GM12874 (cell line): ENCODE results near the gene PRAF2.

Experiments used
- TF ChIP-seq, protein P1 (sequence below): IDR thresholded peaks from 2 replicates; pipeline ENCODE4 v1.5.1; 2011; ENCODE audit warnings: low read depth, mild to moderate bottlenecking, control low read depth, low read length, moderate library complexity; ENCODE audit not compliant: insufficient read depth

The PRAF2 gene

DNA sequence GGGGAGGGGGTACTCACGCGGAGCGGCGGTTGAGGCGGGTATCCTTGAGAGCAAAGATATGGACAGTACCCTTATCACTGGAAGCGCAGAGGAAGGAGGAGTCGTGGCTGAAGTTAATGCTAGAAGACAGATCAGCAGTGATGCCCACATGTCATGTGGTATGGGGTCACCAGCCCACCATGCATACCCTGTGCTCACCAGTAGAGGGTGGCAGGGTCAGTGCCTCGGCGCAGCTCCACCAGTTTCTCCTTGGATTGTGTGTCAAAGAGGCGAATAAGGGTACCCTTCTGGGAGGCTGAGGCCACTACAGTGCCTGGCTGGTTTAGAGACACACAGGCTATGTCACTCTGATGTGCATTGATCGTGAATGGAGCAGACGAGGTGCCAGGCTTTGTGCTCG lies 1.5 kb upstream of the PRAF2 start:
- TF ChIP-seq, protein P1, sequence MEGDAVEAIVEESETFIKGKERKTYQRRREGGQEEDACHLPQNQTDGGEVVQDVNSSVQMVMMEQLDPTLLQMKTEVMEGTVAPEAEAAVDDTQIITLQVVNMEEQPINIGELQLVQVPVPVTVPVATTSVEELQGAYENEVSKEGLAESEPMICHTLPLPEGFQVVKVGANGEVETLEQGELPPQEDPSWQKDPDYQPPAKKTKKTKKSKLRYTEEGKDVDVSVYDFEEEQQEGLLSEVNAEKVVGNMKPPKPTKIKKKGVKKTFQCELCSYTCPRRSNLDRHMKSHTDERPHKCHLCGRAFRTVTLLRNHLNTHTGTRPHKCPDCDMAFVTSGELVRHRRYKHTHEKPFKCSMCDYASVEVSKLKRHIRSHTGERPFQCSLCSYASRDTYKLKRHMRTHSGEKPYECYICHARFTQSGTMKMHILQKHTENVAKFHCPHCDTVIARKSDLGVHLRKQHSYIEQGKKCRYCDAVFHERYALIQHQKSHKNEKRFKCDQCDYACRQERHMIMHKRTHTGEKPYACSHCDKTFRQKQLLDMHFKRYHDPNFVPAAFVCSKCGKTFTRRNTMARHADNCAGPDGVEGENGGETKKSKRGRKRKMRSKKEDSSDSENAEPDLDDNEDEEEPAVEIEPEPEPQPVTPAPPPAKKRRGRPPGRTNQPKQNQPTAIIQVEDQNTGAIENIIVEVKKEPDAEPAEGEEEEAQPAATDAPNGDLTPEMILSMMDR: no peak

DNA sequence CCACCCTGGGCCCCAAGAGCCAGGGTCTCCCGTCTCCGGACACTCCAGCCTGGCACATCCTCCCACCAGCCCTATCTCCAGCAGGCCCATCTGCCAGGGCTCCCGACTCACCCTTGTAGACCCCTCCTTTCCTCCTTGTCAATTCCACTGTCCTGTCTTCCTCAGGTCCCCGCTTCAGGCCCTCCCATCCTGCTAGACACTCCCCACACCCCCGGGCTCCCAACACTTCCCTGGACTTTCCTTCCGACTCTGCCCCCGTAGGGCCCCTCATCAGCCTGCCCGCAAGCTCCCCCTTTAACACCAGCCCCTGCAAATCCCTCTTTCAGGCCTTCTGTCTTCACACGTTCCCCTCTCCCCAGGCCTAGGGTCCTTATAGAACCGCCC lies 1.1 kb downstream of the PRAF2 start:
- TF ChIP-seq, protein P1: no peak

DNA sequence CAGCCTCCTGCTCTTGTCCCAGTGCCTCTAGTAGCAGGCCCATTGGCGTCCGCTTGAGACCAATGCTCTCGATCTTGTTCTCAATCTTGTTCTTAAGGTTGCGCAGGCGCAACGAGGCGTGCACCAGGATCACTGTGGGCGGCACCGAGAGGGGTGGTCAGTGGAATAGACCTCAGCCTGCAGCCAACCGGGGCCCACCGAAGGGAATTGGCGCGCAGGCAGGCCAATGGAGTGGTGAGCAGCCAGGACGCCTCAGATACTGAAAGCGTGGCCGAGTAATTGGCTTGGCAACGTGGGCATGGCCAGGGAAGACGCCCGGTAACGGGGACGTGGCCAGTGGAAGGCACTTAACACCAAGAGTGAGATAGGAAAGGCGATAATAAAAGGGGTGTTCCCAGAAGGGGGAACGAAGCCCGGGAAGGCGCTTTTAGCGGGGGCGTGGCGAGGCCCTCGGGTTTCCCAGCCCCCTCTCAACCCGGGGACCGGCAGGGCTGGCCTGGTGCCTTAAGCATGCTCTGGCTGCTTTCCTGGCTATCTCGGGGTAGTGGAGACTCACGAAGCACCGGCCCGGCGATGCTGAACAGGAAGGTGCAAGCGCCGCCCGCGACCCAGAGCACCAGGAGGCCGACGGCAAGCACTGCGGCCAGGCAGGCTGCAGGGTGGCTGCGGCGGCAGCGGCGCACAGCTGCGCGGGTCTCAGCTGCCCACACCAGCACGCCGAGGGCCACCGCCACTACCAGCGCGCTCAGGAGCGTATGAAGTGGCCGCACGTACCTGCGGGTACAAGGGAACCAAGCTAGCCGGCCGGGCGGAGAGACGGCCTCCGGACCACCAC lies 1.7 kb downstream of the PRAF2 start:
- TF ChIP-seq, protein P1: no peak

DNA sequence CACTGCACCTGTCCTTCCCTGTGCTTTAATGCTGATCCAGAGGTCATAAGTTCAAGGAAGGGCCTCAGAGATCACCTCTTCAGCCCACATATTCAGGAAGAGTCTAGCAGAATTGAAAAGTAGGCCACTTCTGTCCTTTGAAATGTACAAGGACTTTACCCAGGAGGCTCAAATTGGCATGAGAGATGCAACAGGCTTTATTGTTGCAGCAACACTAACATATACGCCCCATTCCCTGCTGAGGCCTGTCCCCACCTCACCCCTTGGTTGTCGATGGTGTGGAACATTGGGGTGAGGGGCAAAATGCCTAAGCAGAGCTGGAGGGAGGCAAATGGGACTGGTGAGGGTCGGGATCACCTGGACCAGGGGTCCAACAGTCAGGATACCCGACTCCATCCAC lies 2.8 kb downstream of the PRAF2 start:
- TF ChIP-seq, protein P1: no peak

DNA sequence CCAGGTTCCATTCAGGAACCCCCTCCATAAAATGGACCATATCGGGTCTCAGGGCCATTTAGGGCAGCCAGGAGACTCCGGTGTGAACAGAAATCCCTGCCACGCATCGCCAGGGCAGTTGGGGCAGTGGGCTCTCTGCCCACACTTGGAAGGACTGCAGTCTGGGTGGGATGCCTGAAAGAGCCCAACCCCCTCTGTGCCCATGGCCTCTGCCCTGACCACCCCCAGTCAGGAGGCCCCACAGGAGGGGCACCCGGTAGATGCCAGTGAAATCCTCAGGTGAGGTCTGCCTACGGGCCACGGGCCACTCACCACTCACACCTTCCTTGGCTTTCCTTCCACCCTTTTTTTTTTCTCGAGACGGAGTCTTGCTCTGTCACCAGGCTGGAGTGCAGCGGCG lies 4.8 kb downstream of the PRAF2 start:
- TF ChIP-seq, protein P1: no peak

DNA sequence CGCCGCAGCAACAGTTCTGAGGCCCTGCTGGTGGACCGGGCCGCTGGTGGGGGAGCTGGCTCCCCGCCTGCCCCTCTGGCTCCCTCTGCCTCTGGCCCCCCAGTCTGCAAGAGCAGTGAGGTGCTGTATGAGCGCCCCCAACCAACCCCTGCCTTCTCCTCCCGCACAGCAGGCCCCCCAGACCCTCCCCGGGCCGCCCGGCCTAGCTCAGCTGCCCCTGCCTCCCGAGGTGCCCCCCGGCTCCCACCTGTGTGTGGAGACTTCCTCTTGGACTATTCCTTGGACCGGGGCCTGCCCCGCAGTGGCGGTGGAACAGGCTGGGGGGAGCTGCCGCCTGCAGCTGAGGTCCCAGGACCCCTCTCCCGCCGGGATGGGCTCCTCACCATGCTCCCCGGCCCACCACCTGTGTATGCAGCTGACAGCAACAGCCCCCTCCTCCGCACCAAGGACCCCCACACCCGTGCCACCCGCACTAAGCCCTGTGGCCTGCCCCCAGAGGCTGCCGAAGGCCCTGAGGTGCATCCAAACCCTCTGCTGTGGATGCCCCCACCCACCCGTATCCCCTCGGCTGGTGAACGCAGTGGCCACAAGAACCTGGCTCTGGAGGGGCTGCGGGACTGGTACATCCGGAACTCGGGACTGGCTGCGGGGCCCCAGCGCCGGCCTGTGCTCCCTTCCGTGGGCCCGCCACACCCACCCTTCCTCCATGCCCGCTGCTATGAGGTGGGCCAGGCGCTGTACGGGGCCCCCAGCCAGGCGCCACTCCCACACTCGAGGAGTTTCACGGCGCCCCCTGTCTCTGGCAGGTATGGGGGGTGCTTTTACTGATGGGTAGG lies 6.3 kb downstream of the PRAF2 start:
- TF ChIP-seq, protein P1: no peak

DNA sequence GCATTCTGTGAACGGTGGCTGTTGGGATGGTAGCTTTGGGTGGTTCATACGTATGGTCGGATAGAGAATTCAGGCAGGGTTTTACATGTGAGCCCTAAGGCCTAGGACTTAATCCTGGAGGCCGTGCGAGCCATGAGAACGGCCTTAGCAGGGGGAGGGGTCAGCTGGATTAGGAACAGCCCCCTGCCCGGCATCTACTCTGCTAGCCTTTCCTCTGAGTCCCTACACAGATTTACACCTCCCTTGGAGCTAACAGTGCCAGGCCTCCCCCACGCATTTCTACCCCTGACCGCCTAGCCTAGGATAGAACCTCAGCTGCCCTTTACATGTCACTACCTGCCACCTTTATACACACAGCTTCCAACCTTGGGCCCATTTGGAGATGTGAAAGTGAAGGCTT lies 7.1 kb downstream of the PRAF2 start:
- TF ChIP-seq, protein P1: no peak
